GM21723 (cell line): ENCODE results near the gene CMTM6.
"Not testable (repeated sequence)": the region's sequence is repeated elsewhere in the genome, so short reads cannot be mapped to it uniquely, and the experiment has no call there.

Source experiments
- ATAC-seq: cut with Tn5 transposase; IDR thresholded peaks from one replicate; pipeline ENCODE4 v1.9.1; 2021; ENCODE audit warnings: mild to moderate bottlenecking, moderate library complexity; ENCODE audit not compliant: unreplicated experiment

CMTM6 gene, protein sequence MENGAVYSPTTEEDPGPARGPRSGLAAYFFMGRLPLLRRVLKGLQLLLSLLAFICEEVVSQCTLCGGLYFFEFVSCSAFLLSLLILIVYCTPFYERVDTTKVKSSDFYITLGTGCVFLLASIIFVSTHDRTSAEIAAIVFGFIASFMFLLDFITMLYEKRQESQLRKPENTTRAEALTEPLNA

DNA sequence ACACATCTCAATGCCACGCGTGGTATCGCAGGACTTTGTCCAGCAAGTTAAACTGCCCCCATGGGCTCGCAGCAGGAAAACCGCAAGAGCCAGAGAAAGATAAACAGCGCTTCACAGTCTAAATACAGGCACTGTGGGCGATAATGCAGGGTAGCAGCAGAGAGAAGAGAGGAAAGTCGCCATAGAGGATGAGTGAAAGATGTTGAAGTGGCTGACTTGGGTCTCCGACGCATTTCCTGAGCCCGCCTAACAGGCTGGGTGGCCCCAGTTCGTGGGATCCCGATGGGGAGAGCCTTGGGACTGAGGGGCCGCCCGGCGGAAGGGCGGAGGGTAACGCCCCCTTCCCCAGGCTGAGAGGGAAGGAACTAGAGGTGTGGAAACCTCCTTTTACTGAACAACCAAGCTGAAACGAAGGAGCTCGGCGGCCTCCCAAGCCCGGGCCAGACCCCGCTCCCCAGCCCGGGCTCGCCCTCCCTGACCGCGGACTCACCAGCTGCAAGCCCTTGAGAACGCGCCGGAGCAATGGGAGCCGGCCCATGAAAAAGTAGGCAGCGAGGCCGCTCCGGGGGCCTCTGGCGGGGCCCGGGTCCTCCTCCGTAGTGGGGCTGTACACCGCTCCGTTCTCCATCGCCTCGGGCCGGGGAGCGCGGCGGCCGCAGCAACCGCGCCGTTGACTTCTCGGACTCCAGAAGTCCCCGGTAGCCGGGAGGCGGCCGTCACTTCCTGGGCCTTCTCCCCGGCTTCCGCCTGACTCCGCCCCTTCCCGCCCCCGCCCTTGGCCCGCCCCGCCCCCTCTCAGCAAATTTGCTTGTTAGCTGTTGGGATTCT lies at the start of gene CMTM6:
Gene CMTM6, minus strand, starts transcription at position 735 of the 828 bp plus-strand sequence. Its CDS starts 107 bp downstream, at position 628.
- peak; percentile 79 for ATAC-seq

DNA sequence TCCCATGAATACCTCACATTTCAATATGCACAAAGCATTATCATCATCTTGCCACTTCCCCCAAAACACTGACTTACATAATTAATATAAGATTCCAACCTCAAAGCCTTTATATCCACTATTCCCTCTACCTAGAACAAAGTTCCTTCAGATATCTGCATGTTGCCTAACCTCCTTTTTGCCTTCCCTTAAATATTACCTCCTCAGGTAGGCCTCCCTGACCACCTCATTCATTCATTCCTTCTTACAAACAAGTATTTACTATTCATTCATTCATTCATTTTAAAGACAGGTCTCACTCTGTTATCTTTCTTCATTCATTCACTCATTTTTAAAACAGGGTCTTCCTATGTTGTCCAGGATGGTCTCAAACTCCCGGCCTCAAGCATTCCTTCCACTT lies 49.4 kb upstream of the CMTM6 start:
- ATAC-seq, result no peak

DNA sequence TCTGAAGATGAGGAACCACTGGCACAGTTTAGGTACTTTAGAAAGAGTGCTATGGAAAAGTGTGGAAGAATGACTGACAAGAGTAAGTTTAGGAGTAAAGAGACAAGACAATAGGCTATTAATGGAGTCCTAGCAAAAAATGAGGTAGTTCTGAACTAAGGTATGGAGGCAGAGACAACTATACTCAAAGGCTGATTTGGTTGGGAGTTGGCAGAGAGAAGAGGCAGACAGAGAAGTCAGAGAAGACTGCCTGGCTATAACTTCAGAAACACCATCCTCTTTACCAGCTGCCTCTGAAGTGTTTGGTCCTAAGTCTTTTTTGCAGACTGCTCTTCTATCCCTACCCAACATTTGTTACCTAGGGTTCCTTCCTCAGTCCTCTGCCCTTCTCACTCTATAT lies 48.8 kb upstream of the CMTM6 start:
- no peak for ATAC-seq

DNA sequence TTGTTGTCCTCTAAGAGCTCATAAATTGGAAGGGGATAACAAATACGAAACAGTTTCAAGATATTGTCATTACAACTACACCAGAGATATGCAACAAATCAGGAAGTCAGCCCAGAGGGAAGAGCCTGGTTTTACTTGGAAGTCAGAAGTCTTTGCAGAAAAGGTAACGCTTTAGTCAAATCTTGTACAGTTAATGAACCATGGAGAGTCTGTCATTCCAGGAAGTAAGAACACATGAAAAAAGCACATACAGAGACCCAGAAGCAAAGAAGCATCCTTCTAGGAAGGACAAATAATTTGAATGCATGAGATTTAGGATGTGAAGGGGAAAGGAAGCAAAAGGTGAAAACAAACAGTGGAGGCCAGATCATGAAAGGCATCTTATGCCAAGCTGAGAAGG lies 48.4 kb upstream of the CMTM6 start:
- ATAC-seq, result peak; percentile 56

DNA sequence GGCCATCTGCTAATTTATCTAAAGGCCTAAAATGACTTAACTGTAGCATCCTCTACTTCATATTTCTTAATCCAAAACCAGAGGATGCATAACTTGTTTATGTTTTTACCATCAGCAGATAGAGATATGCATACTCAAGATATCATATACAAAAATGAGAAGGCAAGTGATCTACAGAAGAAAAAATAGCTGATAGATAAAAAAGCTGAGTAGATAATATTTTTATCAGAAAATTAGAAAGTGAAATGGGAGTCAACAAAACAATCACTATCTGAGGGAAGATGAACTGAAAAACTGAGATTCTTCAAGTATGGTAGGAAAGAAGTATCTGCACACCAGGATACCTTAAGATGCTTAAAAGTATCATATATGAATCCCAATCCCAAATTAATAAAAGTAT lies 42.7 kb upstream of the CMTM6 start:
- ATAC-seq, result no peak

DNA sequence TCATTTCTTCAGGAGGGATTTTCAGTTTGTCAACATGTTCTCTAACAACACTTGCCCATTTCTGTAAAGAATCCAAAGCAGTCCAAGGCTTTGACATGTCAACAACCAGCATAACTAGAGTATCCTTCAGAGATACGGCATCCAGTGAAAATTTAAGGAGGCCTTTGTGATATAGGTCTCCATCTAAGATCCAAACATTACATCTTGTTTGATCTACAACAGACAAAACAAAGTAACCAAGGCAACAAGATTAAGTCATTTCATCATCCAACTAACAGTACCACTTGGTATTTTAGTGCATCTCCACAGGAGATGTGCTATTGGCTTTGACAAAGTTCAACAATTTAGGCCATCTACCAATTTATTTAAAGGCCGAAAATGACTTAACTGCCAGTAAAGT lies 42.2 kb upstream of the CMTM6 start:
- ATAC-seq, result no peak

DNA sequence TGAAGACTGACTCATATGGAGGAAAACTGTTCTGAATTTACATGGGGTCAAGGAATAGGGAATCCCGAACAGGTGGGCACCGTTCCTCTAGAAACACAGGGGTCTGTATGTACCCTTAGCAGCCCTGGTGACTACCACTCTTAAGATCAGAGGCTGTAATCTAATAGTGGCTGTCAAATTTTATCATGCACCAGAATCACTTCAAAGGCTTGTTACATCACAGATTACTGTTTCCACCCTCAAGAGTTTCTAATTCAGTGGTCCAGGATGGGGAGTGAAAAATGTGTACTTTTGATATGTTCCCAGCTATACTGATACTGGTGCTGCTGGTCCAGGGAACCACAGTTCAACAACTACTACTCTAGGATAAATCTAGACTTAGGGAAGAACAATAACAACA lies 40.2 kb upstream of the CMTM6 start:
- no peak for ATAC-seq

DNA sequence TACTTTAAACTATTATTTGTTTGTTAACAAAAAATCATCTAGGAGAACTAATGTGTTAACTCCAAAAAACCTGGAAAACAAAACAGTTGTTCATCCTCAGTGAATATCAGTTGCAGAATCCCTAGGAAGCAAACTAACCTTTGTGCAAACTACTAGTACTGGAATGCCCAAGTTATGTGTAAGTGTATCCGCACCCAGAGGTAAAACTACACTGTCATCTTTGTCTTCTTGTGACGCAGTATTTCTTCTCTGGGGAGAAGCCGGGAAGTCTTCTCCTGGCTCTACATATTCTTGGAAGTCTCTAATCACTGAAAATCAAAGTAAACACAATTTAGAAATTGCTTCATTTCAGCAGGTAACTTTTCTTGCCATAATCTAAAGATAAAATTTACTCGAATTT lies 38.2 kb upstream of the CMTM6 start:
- ATAC-seq, result no peak

DNA sequence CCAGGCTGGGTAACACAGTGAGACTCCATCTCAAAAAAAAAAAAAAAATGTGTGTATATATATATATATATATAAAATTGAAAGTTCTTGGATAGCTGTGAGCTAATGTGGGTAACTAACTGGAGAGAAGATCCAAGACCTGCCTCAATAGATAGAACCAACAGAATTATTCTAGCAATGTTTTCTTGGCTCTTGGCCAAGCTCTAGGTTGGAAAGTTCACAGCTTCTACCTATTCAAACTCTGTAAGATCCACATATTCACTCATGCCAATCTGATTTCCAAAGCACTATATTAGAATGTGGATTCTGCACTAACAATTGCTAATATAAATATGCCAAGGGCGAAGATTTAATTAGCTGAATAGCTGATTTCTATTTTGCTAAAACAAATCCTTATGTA lies 29.8 kb upstream of the CMTM6 start:
- no peak for ATAC-seq

DNA sequence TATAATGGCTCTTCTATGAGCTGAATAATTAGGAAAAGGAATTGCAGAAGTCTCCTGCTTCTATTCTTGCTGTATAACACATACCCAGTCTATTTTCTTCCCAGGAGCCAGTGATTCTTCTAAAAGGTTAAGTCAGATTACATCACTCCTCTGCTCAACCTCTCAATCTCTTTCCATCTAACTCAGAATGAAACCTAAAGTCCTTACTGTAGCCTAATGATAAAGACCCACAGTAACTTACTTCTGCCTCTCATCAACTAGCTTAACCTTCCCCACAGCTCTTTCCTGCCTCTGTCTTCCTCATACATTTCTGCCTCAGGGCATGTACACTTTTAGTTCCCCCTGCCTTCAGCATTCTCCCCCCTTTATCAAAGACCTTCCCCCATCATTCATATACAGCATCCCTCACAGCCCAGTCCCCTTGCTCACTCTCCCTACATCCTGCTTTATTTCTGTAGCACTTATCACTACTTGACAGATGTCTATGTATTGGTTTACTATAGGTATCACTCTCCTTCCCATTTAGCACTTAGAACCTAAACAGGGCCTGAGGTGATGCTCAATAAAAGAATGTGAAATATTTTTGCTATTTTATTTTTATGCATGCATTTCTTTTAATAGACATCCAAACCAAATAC lies 28.5 kb upstream of the CMTM6 start:
- ATAC-seq, result peak; percentile 60

DNA sequence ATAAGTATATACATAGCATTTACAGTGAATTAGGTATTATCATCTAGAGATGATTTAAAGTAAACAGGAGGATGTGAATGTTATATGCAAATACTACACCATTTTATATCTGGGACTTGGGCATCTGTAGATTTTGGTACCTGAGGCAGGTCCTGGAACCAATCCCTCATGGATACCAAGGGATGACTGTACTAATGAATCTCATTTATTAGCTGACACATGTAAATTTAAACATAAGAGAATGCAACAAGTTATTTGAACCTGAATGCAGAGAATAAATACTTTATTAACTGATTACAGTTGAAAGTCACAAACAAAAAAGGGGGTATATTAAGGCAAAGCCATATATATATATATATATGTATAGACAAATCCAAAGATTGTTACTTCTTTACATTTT lies 23.1 kb upstream of the CMTM6 start:
- ATAC-seq, result no peak

DNA sequence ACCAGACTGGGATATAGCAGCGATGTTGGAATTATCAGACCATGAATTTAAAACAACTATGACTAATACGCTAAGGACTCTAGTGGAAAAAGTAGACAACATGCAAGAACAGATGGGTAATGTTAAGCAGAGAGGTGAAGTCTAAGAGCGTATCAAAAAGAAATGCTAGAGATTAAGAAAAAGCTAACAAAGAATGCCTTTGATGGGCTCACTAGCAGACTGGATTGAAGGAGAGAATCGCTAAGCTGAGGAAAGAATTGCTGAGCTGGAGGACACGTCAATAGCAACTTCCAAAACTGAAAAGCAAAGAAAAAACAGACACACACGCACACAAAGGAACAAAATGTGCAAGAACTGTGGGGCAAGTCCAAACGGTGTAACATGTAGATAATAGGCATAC lies 20.0 kb upstream of the CMTM6 start:
- ATAC-seq, result no peak

DNA sequence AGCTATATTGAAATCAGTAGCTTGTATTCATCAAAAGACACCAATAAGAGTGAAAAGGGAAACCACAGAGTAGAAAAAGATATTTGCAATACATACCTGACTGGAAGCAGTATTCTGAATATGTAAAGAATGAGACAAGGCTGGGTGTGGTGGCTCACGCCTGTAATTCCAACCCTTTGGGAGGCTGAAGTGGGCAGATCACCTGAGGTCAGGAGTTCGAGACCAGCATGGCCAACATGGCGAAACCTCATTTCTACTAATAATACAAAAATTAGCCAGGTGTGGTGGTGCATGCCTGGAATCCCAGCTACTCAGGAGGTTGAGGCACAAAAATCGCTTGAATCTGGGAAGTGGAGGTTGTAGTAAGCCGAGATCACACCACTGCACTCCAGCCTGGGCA lies 16.3 kb upstream of the CMTM6 start:
- ATAC-seq, result not testable (repeated sequence)

DNA sequence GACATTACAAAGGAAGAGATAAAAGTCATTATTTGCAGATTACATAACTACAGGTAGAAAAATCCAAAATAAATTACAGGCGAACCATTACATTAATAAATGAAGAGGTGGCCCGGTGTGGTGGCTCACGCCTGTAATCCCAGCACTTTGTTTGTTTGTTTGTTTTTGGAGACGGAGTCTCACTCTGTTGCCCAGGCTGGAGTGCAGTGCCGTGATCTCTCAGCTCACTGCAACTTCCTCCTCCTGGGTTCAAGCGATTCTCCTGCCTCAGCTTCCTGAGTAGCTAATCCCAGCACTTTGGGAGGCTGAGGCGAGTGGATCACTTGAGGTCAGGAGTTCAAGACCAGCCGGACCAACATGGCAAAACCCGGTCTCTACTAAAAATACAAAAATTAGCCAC lies 14.1 kb upstream of the CMTM6 start:
- peak; percentile 19 for ATAC-seq

DNA sequence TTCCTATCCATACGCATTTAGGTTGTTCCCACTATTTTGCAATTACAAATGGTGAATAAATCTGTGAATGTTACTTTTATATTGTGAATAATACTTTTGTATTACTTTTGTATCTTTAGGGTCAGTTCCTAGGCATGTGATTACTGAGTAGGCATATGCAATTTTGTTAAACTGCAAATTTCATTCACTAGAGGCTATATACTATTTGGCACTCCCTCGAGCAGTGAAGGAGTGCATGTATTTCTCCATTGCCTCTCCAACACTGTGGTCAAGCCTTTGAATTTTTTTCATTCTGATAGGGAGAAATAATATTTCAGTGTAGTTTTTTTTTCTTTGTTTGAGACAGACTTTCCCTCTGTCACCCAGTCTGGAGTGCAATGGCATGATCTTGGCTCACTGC lies 8.4 kb upstream of the CMTM6 start:
- ATAC-seq, result no peak

DNA sequence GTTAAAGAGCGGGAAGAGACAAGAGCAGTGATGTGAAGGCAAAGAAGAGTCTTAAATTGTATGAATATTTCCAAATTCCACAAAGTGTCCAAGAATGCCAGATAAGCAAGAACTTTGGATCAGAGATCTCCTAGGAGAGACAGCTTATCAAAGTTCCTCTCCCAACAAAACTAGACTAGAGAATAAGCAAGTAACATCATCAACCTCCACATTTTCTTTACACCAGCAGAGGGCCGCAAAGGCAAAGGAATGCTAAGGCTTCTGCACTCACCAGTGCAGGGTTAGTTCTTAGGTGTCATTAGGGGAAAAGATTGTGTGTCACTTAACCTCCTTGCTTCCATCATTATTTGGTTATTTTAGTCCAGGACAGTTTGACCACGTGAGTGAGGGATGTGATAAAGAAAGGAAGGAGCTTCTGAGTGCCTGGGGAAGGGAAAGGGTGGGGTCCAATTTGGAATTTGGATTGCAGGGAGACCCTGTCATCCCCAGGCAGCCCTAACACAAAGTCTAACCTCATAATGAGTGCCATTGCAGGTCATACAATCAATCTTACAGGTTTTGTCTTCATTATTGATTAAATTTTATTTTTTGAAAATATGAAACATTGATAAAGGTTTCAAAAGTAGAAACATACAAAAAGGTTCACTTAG lies 7.5 kb upstream of the CMTM6 start:
- peak; percentile 87 for ATAC-seq

DNA sequence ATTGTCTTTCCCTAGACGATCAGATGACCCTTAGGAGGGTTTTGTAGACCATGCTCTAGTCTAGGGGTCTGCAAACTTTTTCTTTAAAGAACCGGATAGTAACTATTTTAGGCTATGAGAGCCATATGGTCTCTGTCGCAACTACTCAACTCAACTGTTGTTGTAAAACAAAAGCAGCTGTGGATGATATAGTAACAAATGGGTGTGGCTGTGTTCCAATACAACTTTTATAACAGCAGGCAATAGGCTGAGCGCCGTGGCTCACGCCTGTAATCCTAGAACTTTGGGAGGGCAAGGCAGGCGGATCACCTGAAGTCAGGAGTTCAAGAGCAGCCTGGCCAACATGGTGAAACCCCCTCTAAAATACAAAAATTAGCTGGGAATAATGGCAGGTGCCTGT lies 6.1 kb upstream of the CMTM6 start:
- no peak for ATAC-seq

DNA sequence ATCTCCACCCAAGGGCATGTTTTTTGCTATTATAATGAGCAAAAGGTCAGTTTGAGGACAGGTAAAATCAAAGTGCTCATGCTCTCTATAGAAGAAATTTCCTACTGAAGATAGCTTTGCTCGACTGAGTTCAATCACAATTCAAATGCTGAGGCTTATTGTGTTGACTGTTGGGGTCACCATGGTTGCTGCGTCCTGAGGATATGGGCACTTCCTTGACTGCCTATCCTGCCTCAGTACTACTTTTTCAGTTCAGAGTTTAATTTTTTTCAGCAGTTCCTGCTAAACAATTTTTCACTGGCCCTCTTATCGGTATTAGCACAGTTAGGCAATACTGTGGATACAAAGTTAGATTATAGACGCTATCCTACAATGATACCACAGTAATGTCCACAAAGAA lies 3.8 kb upstream of the CMTM6 start:
- ATAC-seq, result no peak

DNA sequence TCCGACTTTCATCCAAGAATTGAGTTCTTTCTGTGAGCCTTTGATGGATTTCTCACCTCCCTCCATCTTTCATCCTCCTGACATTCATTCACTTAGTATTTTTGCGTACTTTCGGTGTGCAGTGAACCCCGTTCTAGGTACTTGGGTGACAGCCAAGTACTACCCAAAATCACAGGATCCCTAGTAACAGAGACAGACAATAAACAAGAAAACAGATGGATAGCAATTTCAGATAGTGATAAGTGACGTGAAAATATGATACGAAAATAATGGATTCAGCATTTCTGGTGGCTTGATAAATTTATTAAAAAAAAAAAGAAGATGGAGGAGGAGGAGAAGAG lies 264 bp upstream of the CMTM6 start:
- ATAC-seq, result peak; percentile 17

DNA sequence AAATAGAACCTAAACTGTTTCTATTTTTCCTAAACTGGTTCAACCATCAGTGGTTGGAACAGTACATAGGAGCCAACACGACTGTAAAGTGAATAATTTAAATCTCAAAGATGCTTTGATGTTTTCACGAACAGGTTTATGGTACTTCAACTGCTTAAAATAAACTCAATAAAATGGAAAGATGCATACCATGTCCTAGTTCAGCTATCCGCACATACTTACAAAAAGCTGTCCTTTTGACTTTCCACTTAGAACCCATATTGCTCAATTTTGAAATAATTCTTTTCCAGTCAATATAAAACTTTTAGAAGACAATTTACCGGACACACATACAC lies 902 bp downstream of the CMTM6 start:
- peak; percentile 1 for ATAC-seq

DNA sequence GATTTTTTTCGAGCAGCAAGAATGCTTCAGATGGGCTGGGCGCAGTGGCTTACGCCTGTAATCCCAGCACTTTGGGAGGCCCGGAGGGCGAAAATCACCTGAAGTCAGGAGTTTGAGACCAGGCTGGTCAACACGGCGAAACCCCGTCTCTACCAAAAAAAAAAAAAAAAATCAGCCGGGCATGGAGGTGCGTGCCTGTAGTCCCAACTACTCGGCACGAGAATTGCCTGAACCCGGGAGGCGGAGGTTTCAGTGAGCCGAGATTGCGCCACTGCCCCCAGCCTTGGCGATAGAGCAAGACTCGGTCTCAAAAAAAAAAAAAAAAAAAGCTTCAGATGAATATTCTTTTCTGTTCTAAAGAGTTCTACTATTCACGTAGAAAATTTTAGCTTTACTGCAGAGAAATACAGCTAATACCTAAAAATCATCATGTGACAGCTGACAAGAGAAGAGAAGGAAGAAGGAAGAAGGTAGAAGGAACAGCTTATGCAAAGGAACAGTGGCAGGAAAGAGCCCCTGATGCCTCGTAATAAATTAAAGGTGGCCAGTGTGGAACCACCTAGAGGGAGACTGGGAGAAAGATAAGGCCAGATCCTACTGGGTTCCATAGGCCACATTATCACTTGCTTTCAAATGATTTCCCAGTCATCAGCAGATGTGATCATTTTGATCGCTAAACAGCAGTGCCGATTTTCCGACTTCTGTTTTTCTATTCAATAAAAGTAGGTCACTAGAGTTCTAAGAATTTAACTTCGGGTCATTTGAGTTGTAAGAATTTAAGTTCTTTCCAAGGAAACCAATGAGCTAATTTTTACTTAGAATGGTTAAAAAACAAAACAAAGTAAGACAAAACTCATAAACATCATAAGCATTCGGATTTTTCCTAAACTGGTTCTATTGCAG lies 1.5 kb downstream of the CMTM6 start:
- ATAC-seq, result no peak
